H1 (cell line): ENCODE results near the gene HIPK2. TPM values are rescaled to one million over a fixed set of nuclear protein-coding genes. Genes with fewer than 3 reads are reported as not detected.

Experiments used
- CTCF ChIA-PET: fragments of 300-600 bp; sonication (Branson Sonifier 250); formaldehyde crosslinking; loops from one replicate; lab custom pipeline; 2021; ENCODE audit not compliant: partially characterized antibody; lab: Charles Lee
- POLR2A ChIA-PET: fragments of 300-600 bp; sonication (Branson Sonifier 250); formaldehyde crosslinking; loops from one replicate; lab custom pipeline; 2021; ENCODE audit warnings: inconsistent platforms; ENCODE audit not compliant: partially characterized antibody; lab: Charles Lee
- DNase-seq, 2 experiments: peaks; one replicate each; pipeline versions ENCODE4 v3.0.0 to v3.0.0-alpha.2; 2010 to 2022; ENCODE audit warnings: low spot score in 2 of 2, low read depth in 1 of 2, mixed read lengths in 1 of 2
- FAIRE-seq: peaks from 2 replicates; lab custom pipeline; 2011; peaks lifted over from hg19 to GRCh38; lab: Jason Lieb, UNC
- H2AFZ ChIP-seq: 2 replicates; pipeline ENCODE4 v1.8.1; 2012; ENCODE audit warnings: low read length, inconsistent platforms
- H2AK5ac ChIP-seq: 2 replicates; pipeline ENCODE4 v1.6.1; 2013; ENCODE audit warnings: low read depth, low read length
- H2BK120ac ChIP-seq: replicated peaks from 2 replicates; pipeline ENCODE3; 2013; ENCODE audit warnings: low read depth, low read length, inconsistent platforms
- H2BK12ac ChIP-seq: 2 replicates; pipeline ENCODE4 v1.6.1; 2013; ENCODE audit warnings: low read depth, low read length
- H2BK15ac ChIP-seq: 2 replicates; pipeline ENCODE4 v1.6.1; 2013; ENCODE audit warnings: low read length
- H2BK20ac ChIP-seq: 2 replicates; pipeline ENCODE4 v1.6.1; 2013; ENCODE audit warnings: low read length
- H2BK5ac ChIP-seq: 2 replicates; pipeline ENCODE4 v1.6.1; 2013; ENCODE audit warnings: low read depth, low read length
- H3K14ac ChIP-seq: 2 replicates; pipeline ENCODE4 v1.6.1; 2013; ENCODE audit warnings: inconsistent platforms; ENCODE audit not compliant: insufficient read length
- H3K18ac ChIP-seq: 2 replicates; pipeline ENCODE4 v1.6.1; 2013; ENCODE audit warnings: low read length; ENCODE audit errors: extremely low read depth
- H3K23ac ChIP-seq: 2 replicates; pipeline ENCODE4 v1.6.1; 2013; ENCODE audit warnings: inconsistent platforms; ENCODE audit not compliant: insufficient read length
- H3K23me2 ChIP-seq: 2 replicates; pipeline ENCODE4 v1.6.1; 2013; ENCODE audit warnings: low read depth, low read length
- H3K27ac ChIP-seq: 2 replicates; pipeline ENCODE4 v1.6.1; 2011; ENCODE audit warnings: low read depth, low read length, inconsistent platforms
- H3K27me3 ChIP-seq, 4 experiments: replicated peaks in 1 of 4; 1 replicate in 1 of 4; 2 replicates in 3 of 4; pipeline versions ENCODE4 v1.6.1 to v1.8.1; 2011 to 2013; ENCODE audit warnings: low read length in 3 of 4, mild to moderate bottlenecking in 3 of 4, inconsistent platforms in 2 of 4, mixed read lengths in 2 of 4, moderate library complexity in 1 of 4; ENCODE audit not compliant: control insufficient read depth in 3 of 4, insufficient read depth in 3 of 4; ENCODE audit errors: extremely low read depth in 1 of 4
- H3K36me3 ChIP-seq, 4 experiments: 2 replicates each; pipeline versions ENCODE4 v1.6.1 to v1.8.1; 2011 to 2013; ENCODE audit warnings: mild to moderate bottlenecking in 4 of 4, low read length in 3 of 4, moderate library complexity in 2 of 4, control low read depth in 1 of 4, inconsistent platforms in 1 of 4; ENCODE audit not compliant: insufficient read depth in 4 of 4, control insufficient read depth in 2 of 4
- H3K4ac ChIP-seq: replicated peaks from 2 replicates; pipeline ENCODE3; 2013; ENCODE audit warnings: low read length, low read depth, mixed read lengths, inconsistent platforms; ENCODE audit not compliant: insufficient read length
- H3K4me1 ChIP-seq, 4 experiments: replicated peaks in 1 of 4; 1 replicate in 1 of 4; 2 replicates in 3 of 4; pipeline versions ENCODE4 v1.6.1 to v1.8.1; 2011 to 2013; ENCODE audit warnings: low read length in 3 of 4, inconsistent platforms in 2 of 4, mixed read lengths in 1 of 4; ENCODE audit not compliant: insufficient read depth in 4 of 4, control insufficient read depth in 3 of 4
- H3K4me2 ChIP-seq, 2 experiments: 2 replicates each; pipeline versions ENCODE4 v1.6.1 to v1.8.1; 2011 to 2013; ENCODE audit warnings: low read depth in 2 of 2, low read length in 2 of 2, control low read depth in 1 of 2, inconsistent platforms in 1 of 2, mild to moderate bottlenecking in 1 of 2; ENCODE audit not compliant: insufficient read depth in 1 of 2
- H3K4me3 ChIP-seq, 4 experiments: fragments of 200-600, 300-600 bp in 1 of 4; sonication (generic), shearing (Covaris generic), sonication (Bioruptor Twin) in 1 of 4; 2 replicates each; pipeline versions ENCODE4 v1.5.1 to v1.8.1; 2011 to 2016; ENCODE audit warnings: low read length in 4 of 4, low read depth in 3 of 4, control low read depth in 2 of 4, inconsistent platforms in 2 of 4, mild to moderate bottlenecking in 2 of 4, mixed read lengths in 1 of 4, moderate library complexity in 1 of 4; ENCODE audit not compliant: insufficient read depth in 2 of 4; ENCODE audit errors: extremely low read depth in 1 of 4
- H3K56ac ChIP-seq: replicated peaks from 2 replicates; pipeline ENCODE3; 2013; ENCODE audit warnings: low read depth, mild to moderate bottlenecking, mixed read lengths, low read length, inconsistent platforms; ENCODE audit not compliant: insufficient read length
- H3K79me1 ChIP-seq: 2 replicates; pipeline ENCODE4 v1.6.1; 2013; ENCODE audit warnings: low read depth, low read length, control low read depth
- H3K79me2 ChIP-seq, 2 experiments: 2 replicates each; pipeline versions ENCODE4 v1.6.1 to v1.8.1; 2012 to 2013; ENCODE audit warnings: low read length in 2 of 2, mild to moderate bottlenecking in 2 of 2, inconsistent platforms in 1 of 2; ENCODE audit not compliant: insufficient read depth in 2 of 2, control insufficient read depth in 1 of 2
- H3K9ac ChIP-seq, 4 experiments: replicated peaks in 1 of 4; 1 replicate in 1 of 4; 2 replicates in 3 of 4; pipeline versions ENCODE4 v1.6.1 to v1.8.1; 2011 to 2013; ENCODE audit warnings: low read depth in 3 of 4, low read length in 3 of 4, control low read depth in 2 of 4, mild to moderate bottlenecking in 2 of 4, moderate library complexity in 2 of 4, inconsistent platforms in 1 of 4; ENCODE audit errors: extremely low read depth in 1 of 4
- H3K9me3 ChIP-seq, 2 experiments: 2 replicates each; pipeline versions ENCODE4 v1.6.1 to v1.8.1; 2012 to 2013; ENCODE audit warnings: mild to moderate bottlenecking in 2 of 2, moderate library complexity in 2 of 2, control low read depth in 1 of 2, inconsistent platforms in 1 of 2, low read depth in 1 of 2, low read length in 1 of 2, mixed read lengths in 1 of 2; ENCODE audit not compliant: insufficient read depth in 2 of 2
- H4K20me1 ChIP-seq, 2 experiments: replicated peaks in 1 of 2; 2 replicates each; pipeline versions ENCODE3 to v1.8.1; 2011 to 2013; ENCODE audit warnings: inconsistent platforms in 2 of 2, low read length in 2 of 2, mild to moderate bottlenecking in 1 of 2; ENCODE audit not compliant: insufficient read depth in 2 of 2, control insufficient read depth in 1 of 2
- H4K5ac ChIP-seq: 2 replicates; pipeline ENCODE4 v1.6.1; 2013; ENCODE audit warnings: low read length, low read depth, mixed read lengths, inconsistent platforms; ENCODE audit not compliant: insufficient read length
- H4K8ac ChIP-seq: 2 replicates; pipeline ENCODE4 v1.8.0; 2013; ENCODE audit warnings: mild to moderate bottlenecking, moderate library complexity, low read length, inconsistent platforms; ENCODE audit not compliant: insufficient read depth; ENCODE audit errors: extremely low read depth
- H4K91ac ChIP-seq: replicated peaks from 2 replicates; pipeline ENCODE3; 2013; ENCODE audit warnings: low read length, mixed read lengths, inconsistent platforms; ENCODE audit not compliant: insufficient read length
- FOSL1 ChIP-seq: IDR thresholded peaks from 2 replicates; pipeline ENCODE4 v1.6.1; 2011; ENCODE audit warnings: mild to moderate bottlenecking, low read depth, low read length, moderate library complexity; ENCODE audit not compliant: insufficient read depth
- GTF2F1 ChIP-seq: IDR thresholded peaks from 2 replicates; pipeline ENCODE4 v1.6.1; 2012; ENCODE audit warnings: low read depth, low read length, improper control_type of control experiment, borderline replicate concordance
- JUN ChIP-seq: IDR thresholded peaks from 2 replicates; pipeline ENCODE4 v1.6.1; 2011; ENCODE audit warnings: low read depth, mild to moderate bottlenecking, improper control_type of control experiment, low read length
- KDM1A ChIP-seq: fragments of 200-600, 300-600 bp; sonication (generic); IDR thresholded peaks from 2 replicates; pipeline ENCODE4 v1.7.1; 2016; ENCODE audit warnings: mild to moderate bottlenecking, low read length, borderline replicate concordance
- KDM4A ChIP-seq: IDR thresholded peaks from one replicate; pipeline ENCODE4 v1.7.1; 2012; ENCODE audit warnings: low read depth, mild to moderate bottlenecking, moderate library complexity, low read length, inconsistent platforms; ENCODE audit not compliant: severe bottlenecking
- NANOG ChIP-seq: IDR thresholded peaks from 2 replicates; pipeline ENCODE4 v1.6.1; 2011; ENCODE audit warnings: low read length, low read depth, mild to moderate bottlenecking, inconsistent platforms; ENCODE audit not compliant: insufficient read depth, poor library complexity, severe bottlenecking
- SRF ChIP-seq: IDR thresholded peaks from 2 replicates; pipeline ENCODE4 v1.6.1; 2011; ENCODE audit warnings: mild to moderate bottlenecking, low read depth, low read length, moderate library complexity
- TAF1 ChIP-seq: IDR thresholded peaks from 2 replicates; pipeline ENCODE4 v1.6.1; 2011; ENCODE audit warnings: mild to moderate bottlenecking, low read depth, low read length
- TEAD4 ChIP-seq: IDR thresholded peaks from 2 replicates; pipeline ENCODE4 v1.6.1; 2012; ENCODE audit warnings: low read depth, low read length, inconsistent platforms, mixed read lengths
- WGBS, 2 experiments: shearing (Covaris generic) in 1 of 2; methylation state at CpG; one replicate each; pipeline versions ENCODE4 v1.1.6 to v1.1.7; 2013 to 2015; ENCODE audit warnings: low lambda C conversion rate in 2 of 2, mixed read lengths in 2 of 2, inconsistent platforms in 1 of 2, low coverage in 1 of 2, missing lambda C conversion rate in 1 of 2; ENCODE audit not compliant: insufficient replicate concordance in 2 of 2, insufficient coverage in 1 of 2, insufficient read length in 1 of 2; ENCODE audit errors: extremely low coverage in 1 of 2, missing lambda C conversion rate in 1 of 2; 5-methylcytosine and 5-hydroxymethylcytosine counted together
- polyA plus RNA-seq, 7 experiments: library from polyadenylated mRNA; depleted of rRNA in 3 of 7; stranded (reverse) in 5 of 7; unstranded in 2 of 7; fragments of >200 nt in 5 of 7; fragments of 200-250 nt in 2 of 7; gene quantifications; 1 replicate in 5 of 7; 2 replicates in 1 of 7; 4 replicates in 1 of 7; pipeline versions ENCODE4 v1.2.1 to v1.2.3, GENCODE V29; 2011 to 2013; ENCODE audit warnings: missing spikeins in 2 of 7, mixed read lengths in 2 of 7
- total RNA-seq: library from RNA; stranded (reverse); fragmentation: NEBNext Ultra II Directional; extraction: Animal tissue kit (Norgen Biotek cat#: 25700); gene quantifications from 2 replicates; pipeline ENCODE4 v1.2.1, GENCODE V29; 2021

The HIPK2 gene
- total and polyA plus RNA-seq, 2 of the 8 experiments (the other 6 are each of a cell fraction or from before 2014, with no cell fraction given) = 8.3 to 24.3 TPM

GRCh38 chr7:139640681-139641080 lies 137.1 kb downstream of the HIPK2 start:
- 92% methylated on average over 2 of the region's 2 CpGs; no CpG with 5 or more reads in 1 of the 2 experiments for WGBS, 2 experiments
- Histone ChIP-seq H4K20me1 (no peaks in the 10 kb centered on the region), H2BK15ac (no peak overlapping the region)

More at GRCh38 chr7:139640681-139641080, 137.1 kb downstream of the HIPK2 start:
- H3K9ac ChIP-seq = no peak overlapping the region
- no peaks in the 10 kb centered on the region for H3K9me3 ChIP-seq
- DNase-seq (no peak), FAIRE-seq (no peak)
- H4K91ac ChIP-seq = no peak overlapping the region
- H4K8ac ChIP-seq = no peak overlapping the region
- no peak overlapping the region for H2BK120ac ChIP-seq
- no peak overlapping the region for H3K4me3 ChIP-seq
- H2AK5ac ChIP-seq = no peak overlapping the region
- no peak overlapping the region for H2BK12ac ChIP-seq
- no peaks in the 10 kb centered on the region for H3K23me2 ChIP-seq
- no peaks in the 10 kb centered on the region for H3K79me1 ChIP-seq
- no peak overlapping the region for H3K27ac ChIP-seq
- no peak overlapping the region for H2BK20ac ChIP-seq
- H3K79me2 ChIP-seq = no peaks in the 10 kb centered on the region
- no peak for TF ChIP-seq GTF2F1
- no peak for TF ChIP-seq KDM1A
- no peak for TF ChIP-seq TEAD4
- TF ChIP-seq TAF1 = no peak
- TF ChIP-seq FOSL1 = no peak
- TF ChIP-seq KDM4A = no peak
- TF ChIP-seq JUN = no peak
- TF ChIP-seq SRF = no peak
- no peak for TF ChIP-seq NANOG
- POLR2A ChIA-PET = no interaction called here
- CTCF ChIA-PET = interaction anchor here (0.6 to 8.1 kb wide), 8 partner anchors 10 to 552 kb away, joined by 3 to 76 read pairs (median 3); no protein-coding TSS in a partner anchor
- no peak overlapping the region for H4K5ac ChIP-seq
- H3K4me2 ChIP-seq = no peak overlapping the region
- H3K23ac ChIP-seq = no peak overlapping the region
- H2AFZ ChIP-seq = no peak overlapping the region
- H3K36me3 ChIP-seq = no peaks in the 10 kb centered on the region
- H3K14ac ChIP-seq = no peak overlapping the region
- H3K27me3 ChIP-seq = no peaks in the 10 kb centered on the region
- peaks cover 0 to 3% (median 3%) of the 10 kb centered on the region in 4 experiments; a peak in 5 of 7 replicates for H3K4me1 ChIP-seq
- no peak overlapping the region for H2BK5ac ChIP-seq
- H3K4ac ChIP-seq = no peak overlapping the region
- no peak overlapping the region for H3K18ac ChIP-seq
- H3K56ac ChIP-seq = no peak overlapping the region
